Dedifferentiated amniotic fluid mesenchymal stem cell (primary cell): Measurements from ENCODE around the gene KRTAP10-1.

ENCODE experiments used
- DNase-seq: peaks from one replicate; pipeline ENCODE4 v3.0.0-alpha.2; 2016; ENCODE audit errors: extremely low spot score

KRTAP10-1 gene

DNA sequence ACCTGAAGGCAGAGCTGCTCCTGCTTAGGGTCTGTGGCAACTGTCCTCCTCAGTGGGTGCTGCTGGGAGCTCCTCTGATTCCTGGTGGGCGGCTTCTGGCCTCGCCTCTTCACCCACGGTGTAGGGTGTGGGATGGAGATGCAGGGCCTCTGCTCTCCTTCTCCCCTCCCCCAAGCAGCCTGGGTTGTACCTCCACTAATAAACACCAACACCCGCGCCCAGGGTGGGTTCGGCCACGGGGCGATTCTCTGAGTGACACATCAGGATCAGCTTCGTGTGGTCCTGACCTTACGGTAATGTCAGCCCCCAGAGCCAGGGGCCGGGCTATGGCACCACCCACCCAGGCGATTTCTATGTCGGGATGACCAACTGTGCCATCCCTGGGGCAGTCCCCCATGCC is 23.7 kb downstream of the KRTAP10-1 start:
- DNase-seq, result no peak

DNA sequence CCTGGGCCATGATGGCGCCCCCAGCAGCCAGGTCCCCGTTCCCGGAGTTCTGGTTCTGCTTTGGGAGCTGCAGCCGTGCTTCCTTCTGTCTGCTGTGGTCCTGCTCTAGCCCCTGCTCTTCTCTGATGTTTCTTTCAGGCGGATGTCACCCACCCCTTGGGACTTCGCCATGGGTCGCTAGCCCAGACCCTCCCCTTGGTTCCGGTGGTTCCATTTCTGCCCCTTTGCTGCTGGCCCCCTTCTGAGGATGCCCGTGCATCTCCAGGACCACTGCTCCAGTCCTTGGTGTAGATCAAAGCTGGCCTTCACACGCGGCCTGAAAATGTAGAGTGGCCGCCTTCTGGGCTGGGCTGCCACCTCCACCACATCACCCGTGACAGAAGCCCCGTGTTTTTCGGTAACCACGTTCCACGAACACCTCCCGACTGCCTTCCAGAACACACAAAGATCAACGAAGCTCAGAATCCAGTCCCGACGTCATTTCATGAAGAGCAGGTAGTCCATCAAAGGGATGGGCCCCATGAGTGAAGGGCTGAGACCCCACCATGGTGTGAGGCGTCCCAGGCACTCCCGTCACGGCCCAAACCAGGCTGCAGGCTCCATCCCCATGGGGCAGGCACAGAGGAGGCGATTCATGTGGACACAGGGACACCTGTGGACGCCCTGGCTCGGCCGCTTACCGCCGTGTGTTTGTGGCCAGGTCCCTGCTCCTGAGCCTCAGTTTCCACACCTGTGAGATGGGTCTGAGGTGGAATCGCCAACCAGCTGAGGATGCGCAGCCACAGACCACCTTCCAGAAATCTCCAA is 24.4 kb downstream of the KRTAP10-1 start:
- DNase-seq, result no peak

DNA sequence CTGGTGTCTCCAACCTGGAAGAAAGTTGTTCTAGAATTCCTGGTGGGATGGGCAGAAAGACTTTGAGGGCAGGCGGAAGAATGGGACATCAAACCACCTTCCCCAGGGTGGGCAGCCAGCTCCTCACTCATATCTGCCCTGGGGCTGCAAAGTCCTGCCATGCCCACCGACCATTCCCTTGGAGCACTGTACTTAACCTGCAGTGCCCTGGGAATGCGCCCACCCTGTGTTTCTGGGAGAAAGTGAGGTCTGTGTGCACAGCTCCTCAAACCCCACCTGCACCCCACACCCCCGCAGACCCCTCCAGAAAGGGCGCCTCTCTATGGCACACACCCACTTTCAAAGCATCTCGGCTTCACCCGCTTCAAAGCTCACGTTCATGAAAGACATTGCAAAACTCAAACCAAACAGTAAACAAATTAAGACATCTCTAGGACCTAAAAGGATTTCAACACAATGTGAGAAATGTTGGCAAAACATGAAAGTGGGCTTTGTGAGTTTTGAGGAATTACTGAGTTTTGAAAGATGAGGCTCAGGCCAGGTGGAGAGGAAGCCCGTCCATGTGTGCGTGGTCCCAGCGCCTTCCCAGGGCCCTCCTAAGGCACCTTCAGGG is 25.1 kb downstream of the KRTAP10-1 start:
- DNase-seq, result no peak

DNA sequence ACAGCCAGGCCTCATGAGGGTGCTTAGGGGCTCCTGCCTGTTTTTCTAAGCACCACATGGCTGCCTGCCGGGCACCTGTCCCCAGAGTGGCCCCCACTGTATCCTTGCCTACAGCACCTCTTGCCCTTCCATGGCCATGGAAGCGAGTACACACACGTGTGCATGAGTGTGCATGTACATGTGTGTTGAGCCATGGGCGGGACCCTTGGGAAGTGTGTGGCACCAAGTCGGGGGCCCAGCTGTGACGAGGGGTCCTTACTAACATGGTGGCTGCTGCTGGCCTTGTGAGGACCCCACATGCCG is 25.8 kb downstream of the KRTAP10-1 start:
- no peak for DNase-seq

DNA sequence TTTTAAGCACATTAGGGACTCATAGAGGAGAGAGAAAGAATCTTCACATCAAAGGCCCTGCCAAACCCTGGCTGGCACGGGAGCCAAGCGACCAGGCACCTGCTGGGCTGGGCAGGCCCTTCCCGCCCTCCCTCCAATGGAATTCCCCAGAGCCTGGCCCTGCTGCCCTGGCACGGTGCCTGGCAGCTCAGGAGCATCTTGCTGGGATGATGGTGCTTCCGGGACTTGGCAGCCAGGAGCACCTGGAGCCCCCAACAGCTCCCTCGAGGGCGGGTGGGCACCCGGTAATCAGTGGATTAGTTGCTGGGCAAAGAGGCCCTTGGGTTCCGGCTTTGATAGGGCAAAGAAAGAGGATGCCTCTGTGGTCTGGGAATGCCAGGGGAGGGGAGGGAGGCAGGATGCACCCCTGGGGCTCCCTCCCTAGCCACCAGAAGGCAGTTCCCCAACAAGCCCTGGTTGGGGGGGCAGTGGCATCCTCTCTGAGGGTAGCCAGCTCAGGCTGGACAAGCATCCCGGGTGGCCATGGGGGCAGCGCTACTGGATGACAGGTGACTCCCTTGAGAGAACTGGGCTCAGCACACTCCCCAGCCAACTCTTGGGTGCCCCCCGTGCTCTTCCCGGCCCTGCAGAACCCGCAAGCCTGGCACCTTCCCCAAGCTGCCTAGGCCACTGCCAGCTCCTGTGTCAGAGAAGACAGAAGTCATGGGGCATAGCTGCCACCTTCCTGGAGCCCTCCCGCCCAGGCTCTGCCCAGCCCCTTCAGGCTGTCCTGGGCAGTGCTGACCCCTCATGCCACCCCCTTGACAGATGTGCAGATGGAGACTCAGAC is 26.4 kb downstream of the KRTAP10-1 start:
- no peak for DNase-seq

DNA sequence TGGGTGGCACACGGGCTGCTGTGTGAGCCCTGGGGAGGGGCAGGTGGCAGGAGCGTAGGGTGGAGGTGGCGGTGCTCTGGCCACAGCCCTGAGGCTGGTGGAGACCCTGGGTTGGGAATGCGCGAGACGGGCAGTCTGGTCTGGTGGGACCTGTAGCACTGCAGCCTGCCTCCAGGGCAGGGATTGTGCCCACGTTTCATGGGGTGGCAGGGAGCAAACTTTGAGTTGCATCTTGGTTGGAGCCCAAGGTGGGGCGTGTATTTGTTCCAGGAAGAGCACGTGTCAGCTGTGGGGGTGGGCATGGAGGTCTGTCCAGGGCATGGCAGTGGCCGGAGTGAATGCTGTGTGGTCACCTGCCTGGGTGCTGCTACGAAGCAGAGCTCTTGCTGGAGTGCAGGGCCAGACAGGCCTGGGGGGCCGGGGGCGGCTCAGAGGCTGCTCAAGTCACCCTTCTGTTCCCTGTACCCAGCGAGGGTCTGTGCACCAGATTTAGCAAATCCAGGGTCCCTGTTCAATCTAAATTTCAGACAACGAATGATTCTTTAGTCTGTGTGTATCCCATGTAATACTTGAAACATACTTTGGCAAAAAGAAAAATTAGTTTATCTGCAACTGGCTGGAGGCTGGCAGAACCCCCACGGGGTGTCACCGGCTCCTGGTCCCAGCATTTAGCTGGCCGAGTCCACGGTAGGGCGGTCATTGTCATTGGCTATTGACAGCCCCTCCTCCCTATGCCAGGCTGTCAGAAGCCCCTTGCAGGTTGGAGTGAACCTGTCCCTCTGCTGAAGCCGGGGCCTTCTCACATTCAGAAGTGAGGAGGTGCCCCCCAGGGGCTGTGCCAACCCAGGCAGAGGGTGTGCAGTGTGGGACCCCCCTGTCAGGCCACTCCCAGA is 27.3 kb downstream of the KRTAP10-1 start:
- no peak for DNase-seq

DNA sequence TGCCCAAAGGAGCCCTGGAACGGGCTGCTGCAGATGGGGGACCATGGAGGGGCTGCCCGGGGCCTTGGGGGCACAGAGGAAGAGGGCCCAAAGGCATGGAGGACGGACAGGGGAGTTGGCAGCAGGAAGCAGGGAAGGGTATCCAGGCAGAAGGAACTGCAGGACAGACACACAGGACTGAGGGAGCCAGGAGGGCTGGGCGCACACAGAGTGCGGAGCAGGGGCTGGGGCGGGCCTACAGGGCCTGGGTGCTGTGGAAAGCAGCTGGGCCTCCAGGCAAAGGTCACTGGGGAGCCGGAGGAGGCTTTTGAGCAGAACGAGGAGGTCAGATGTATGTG is 28.1 kb downstream of the KRTAP10-1 start:
- DNase-seq, result no peak

DNA sequence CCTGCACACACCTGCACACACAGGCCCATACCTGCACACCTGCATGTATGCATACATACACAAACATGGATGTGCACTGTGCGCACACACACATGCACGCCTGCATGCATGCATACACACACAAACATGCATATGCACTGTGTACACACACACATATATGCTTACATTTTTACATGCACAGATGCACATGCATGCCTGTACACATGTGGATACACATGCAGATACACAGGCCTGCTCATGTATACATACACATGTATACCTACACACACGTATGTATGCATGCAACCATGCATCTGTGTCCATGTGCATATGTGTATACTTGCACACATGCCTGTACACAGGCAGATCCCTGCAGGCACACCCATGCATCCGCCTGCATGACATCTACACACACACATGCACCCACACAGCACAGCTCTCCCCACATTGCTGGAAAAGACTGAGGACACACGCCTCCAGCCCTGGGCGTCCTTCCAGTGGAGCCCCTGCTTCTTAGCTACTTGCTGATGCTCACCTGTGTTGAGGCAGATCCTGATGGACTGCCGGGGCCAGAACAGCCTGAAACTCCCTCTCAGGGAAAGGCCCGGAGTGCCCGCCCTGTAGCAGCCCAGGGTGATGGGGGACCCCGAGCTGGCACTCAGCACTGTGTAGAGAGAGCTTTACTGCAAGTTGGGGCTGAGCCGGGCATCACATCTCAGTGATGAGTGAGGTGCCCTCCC is 28.6 kb downstream of the KRTAP10-1 start:
- no peak for DNase-seq

DNA sequence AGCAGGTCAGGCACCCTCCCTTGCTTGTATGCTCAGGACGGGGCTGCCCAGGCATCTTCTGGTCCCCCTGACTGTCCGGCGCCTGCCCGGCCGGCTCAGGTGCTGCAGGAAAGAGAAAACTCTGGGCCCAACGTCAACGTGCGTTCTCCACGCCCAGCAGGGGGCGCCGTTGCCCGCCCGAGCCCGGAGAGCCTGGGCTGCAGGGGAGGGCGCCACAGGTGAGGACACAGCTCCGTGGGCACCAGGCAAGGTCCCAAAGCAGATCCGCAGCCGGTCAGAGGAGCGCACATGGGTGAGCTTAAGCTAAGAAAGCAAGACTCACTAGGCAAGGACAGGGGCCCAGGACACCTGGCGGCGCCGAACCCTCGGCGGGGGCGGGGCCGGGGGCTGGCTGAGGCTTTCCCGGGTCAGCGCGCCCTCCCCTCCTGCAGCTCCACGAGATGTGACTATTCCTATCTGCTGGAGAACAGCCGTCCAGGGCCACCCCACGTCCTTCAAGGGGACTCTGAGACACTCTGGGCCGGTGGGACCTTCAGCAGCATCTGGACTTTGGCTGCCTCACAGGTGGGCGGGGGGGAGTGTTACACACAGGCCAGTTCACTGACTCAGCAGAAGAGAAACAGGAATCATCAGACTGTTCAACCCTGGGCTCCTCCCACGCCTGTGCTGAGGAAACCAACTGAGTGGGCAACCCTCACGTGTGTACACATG is 29.3 kb downstream of the KRTAP10-1 start:
- DNase-seq, result no peak

DNA sequence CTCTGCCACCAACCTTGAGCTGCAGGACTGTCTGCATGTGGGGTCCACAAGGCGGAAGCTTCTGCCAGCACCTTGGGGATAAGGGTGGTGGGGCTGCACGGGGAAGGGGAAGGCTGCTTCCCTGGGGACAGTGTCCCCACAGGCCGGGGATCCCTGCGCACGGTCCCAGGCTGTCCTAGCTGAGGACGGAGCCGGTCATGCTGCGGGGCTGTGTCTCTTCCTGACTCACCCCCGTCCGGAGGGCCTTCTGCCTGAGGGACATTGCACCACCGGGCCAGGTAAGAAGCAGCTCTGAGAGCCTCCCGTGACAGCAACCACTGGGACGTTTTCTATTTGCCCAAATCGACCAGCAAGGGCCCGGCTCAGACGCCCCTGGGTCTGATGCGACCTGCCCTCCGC is 29.9 kb downstream of the KRTAP10-1 start:
- no peak for DNase-seq

DNA sequence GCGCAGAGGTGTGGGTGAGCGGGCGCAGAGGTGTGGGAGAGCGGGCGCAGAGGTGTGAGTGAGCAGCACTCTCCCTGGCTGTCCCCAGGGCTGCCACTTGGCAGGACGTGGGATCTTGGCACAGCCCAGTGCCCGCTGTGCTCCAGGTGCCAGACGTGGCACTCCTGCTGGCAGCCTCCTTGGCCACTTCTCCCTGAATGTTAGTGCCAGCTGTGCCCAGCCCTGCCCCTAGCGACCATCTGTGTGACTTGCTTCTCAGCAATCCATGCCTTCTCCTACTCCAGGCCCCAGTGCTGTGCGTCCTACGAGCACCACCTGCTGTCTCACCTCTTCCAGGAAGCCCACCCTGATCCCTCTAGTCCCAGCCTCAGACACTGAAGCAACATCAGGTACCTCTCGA is 30.5 kb downstream of the KRTAP10-1 start:
- no peak for DNase-seq

DNA sequence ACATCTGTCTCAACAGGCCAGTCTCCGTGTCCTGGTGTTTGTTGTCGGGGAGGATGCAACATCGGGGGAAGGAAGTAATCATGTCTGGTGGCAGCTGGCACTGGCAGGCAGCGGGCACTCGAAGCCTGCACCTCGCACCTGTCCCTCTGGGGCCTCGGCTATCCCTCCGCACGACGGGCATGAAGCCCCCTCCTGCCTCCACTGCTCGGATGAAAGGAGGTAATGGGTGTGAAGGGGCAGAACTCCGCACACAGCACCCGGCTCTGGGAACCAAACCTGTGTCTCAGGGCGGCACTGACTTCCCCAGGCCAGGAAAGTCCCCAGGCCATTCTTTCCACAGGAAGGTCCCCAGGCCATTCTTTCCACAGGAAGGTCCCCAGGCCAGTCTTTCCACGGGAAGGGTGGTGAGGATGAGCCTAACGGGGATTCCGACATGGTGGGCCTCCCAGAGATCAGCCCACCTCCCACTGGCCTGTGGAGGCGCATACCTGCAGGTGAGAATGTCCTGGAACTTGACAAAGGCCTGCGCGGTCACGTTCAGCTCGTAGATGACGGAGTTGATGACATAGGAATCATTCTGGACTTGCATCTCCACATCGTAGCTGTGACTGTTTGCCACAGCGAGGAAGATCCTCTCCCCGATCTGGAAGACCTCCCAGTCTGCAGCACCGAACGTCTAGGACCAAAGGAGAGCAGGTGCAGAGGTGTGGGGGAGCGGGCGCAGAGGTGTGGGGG is 31.1 kb downstream of the KRTAP10-1 start:
- DNase-seq, result no peak

DNA sequence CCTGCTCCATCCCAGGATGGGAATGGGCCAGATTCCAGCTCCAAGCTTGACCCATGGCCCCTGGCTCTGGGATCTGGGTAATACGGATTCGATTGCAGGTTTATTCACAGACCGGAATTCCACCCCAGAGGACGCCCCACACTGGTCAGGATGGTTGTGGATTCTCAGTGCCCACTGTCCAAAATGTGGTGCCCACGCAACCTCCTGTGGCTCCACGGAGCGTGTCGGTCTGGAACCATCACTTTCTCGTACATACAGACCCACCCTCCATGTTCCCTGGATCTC is 31.6 kb downstream of the KRTAP10-1 start:
- no peak for DNase-seq

DNA sequence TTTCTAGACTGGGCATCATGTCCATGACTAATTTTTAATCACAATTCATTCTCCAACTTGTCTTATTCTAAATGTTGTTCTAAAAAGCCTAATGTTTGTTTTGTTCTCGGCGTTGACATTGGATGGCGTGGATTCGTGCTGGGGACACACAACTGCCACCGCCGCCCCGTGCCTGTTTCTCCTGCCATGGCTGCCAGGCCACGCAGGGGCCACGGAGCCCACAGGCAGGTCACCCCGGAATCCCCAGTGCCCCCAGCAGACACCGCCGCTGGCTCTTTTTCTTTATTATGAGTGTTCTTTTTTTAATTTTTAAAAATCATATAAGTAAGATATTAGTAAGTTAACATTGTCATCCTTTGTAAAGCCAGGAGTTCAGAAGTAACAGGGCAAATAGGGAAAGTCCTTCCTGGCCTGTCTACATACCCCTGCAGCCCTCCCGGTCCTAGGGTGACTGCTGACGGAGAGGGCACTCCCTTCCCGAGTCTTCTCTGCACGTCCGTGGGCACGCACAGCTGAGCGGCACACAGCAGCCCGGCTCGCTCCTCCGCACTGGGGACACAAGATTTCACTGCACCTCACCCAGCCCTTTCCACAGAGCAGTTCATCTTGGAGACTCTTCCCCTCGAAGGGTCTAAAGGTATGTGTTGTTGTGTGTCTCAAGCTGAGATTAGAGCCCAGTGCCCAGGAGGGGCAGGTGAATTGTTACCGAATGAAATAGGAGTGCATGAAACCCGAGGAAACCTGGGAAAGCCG is 32.1 kb downstream of the KRTAP10-1 start:
- DNase-seq, result no peak

DNA sequence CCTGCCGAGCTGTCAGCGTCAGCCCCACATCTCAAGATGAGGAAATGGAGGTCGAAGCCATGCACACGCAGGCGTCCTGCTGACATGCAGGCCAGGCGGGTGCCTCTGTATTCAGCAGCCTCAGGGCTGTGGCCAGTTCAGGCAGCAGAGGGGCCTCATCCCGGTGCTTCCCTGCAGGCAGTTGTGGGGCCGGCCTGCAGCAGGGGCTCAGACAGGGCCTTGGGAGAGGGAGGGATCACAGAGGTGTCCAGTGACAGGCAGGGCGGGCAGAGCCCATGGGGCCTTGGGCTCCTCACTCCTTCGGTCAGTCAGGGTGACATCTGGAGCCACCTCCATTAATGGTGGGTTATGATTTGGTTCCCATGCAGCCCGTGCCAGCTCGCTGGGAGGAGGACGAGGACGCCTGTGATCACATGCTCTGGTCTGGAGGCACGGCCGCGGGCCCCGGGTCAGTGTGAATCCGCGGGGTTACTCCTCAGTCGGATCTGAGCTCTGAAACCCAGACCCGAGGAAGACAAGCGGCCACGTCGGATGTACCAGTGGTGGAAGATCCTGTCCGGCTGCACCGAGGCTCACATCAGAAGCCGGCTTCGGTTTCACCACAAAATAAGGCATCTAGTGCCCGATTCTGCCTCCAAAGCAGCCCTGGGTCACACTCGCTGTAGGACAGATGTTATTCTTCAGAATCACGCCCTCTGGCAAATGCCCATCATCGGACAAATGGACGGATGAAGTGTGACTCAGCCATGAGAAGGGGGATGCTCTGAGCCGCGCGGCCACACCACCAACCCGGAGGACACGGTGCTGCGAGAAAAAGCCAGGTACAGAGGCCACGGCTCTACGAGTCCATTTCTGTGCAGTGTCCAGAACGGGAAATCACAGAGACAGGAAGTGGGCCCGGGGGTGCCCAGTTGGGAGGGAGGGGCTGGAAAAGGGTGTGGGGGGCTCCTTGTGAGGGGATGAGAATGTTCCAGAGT is 33.4 kb downstream of the KRTAP10-1 start:
- no peak for DNase-seq

DNA sequence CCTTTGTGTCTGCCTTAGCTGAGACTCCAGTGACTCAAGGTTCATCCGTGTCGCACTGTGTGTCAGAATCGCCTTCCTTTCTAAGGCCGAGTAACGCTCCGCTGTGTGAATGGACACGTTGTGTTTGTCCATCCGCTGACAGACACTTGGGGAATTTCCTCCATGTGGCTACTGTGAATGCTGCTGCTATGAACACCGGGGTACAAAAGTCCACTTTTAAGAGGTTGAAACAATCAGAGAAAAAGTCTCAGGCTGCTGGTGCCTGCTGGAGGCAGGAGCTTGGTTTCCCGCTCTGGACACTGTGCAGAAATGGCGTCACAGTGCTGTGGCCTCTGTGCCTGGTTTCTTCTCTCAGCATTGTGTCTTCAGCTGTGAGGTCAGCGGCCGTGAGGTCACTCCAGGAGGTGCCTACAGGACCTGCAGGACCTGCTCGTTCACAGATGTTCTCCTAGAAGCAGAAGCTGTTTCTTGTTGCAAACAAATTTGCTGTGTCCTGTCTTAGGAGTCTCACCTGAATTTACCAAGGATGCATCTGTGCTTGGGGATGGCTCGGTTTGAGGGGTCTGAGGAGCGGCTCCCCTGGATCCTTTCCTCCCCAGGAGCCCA is 34.2 kb downstream of the KRTAP10-1 start:
- no peak for DNase-seq

DNA sequence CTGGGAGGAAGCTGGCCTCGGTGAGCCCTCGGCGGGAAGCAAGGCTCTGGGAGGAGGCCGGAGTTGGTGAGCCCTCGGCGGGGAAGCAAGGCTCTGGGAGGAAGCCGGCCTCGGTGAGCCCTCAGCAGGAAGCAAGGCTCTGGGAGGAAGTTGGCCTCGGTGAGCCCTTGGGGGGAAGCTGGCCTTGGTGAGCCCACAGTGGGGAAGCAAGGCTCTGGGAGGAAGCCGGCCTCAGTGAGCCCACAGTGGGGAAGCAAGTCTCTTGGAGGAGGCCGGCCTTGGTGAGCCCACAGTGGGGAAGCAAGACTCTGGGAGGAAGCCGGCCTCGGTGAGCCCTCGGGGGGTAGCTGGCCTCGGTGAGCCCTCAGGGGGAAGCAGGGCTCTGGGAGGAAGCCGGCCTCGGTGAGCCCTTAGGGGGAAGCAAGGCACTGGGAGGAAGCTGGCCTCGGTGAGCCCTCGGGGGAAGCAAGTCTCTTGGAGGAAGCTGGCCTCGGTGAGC is 36.0 kb downstream of the KRTAP10-1 start:
- no peak for DNase-seq
